CD4-positive, alpha-beta T cell (primary cell): ENCODE measurements around the gene UBE2E3. TPM values are rescaled to one million over a fixed set of nuclear protein-coding genes. Genes with fewer than 3 reads are reported as not detected.

Experiments used
- ATAC-seq: fragments of 200-7000 bp; cut with Tn5 transposase; one replicate; pipeline ENCODE4 v1.10.0; 2022; ENCODE audit warnings: mild to moderate bottlenecking; ENCODE audit not compliant: poor library complexity
- CTCF ChIA-PET: fragments of 350-600 bp; sonication (Branson Sonifier 250); formaldehyde crosslinking; loops from one replicate; lab custom pipeline; 2021; ENCODE audit warnings: antibody characterized with exemption, inconsistent platforms; lab: Charles Lee
- POLR2A ChIA-PET: fragments of 350-600 bp; sonication (Branson Sonifier 250); formaldehyde crosslinking; loops from one replicate; lab custom pipeline; 2021; ENCODE audit warnings: antibody characterized with exemption, inconsistent platforms; lab: Charles Lee
- DNase-seq, 14 experiments: peaks; one replicate each; pipeline ENCODE4 v3.0.0-alpha.2; 2013 to 2020; ENCODE audit warnings: mixed read lengths in 2 of 14
- H3K27ac ChIP-seq, 2 donors: one replicate each; pipeline versions ENCODE4 v1.5.1 to v1.7.0; 2013; ENCODE audit warnings: low read length in 2 of 2, low read depth in 1 of 2, mild to moderate bottlenecking in 1 of 2
- H3K27me3 ChIP-seq, 2 experiments: 1 replicate in 1 of 2; 2 replicates in 1 of 2; pipeline versions ENCODE4 v1.6.1 to v1.7.0; 2013; ENCODE audit warnings: low read length in 2 of 2, control low read depth in 1 of 2, mild to moderate bottlenecking in 1 of 2, moderate library complexity in 1 of 2; ENCODE audit not compliant: insufficient read depth in 2 of 2, control insufficient read depth in 1 of 2
- H3K36me3 ChIP-seq: one replicate; pipeline ENCODE4 v1.6.1; 2013; ENCODE audit warnings: low read length, control low read depth; ENCODE audit not compliant: insufficient read depth
- H3K4me1 ChIP-seq: one replicate; pipeline ENCODE4 v1.6.1; 2013; ENCODE audit warnings: low read length, control low read depth; ENCODE audit not compliant: insufficient read depth
- H3K4me3 ChIP-seq: one replicate; pipeline ENCODE4 v1.5.1; 2013; ENCODE audit warnings: mild to moderate bottlenecking, low read length, moderate library complexity
- H3K9me3 ChIP-seq, 2 experiments: 1 replicate in 1 of 2; 2 replicates in 1 of 2; pipeline versions ENCODE4 v1.6.1 to v1.7.0; 2013; ENCODE audit warnings: low read length in 2 of 2, mild to moderate bottlenecking in 2 of 2, control low read depth in 1 of 2, moderate library complexity in 1 of 2; ENCODE audit not compliant: control insufficient read depth in 1 of 2, insufficient read depth in 1 of 2
- H3K27ac Mint-ChIP-seq: one replicate; pipeline ENCODE4 v1.8.0; 2020; ENCODE audit warnings: mixed read lengths
- H3K27me3 Mint-ChIP-seq: one replicate; pipeline ENCODE4 v1.8.0; 2021; ENCODE audit warnings: mixed read lengths
- H3K36me3 Mint-ChIP-seq: one replicate; pipeline ENCODE4 v1.8.0; 2021; ENCODE audit warnings: low read depth, mixed read lengths
- H3K4me1 Mint-ChIP-seq: one replicate; pipeline ENCODE4 v1.8.0; 2021; ENCODE audit warnings: low read depth, mixed read lengths
- H3K4me3 Mint-ChIP-seq: one replicate; pipeline ENCODE4 v1.8.0; 2020; ENCODE audit warnings: mild to moderate bottlenecking, mixed read lengths
- H3K9me3 Mint-ChIP-seq: one replicate; pipeline ENCODE4 v1.8.0; 2020; ENCODE audit warnings: mixed read lengths
- intact Hi-C, 2 experiments: fragments of 100-400 bp; cut with DNase I in 1 of 2; cut with micrococcal nuclease in 1 of 2; formaldehyde crosslinking; loops; one replicate each; pipeline versions ENCODE4 v1.15.1 to v1.9.0; 2023 to 2025; cut with DNase I, micrococcal nuclease
- total RNA-seq, 174 experiments: library from RNA in 2 of 174; stranded (reverse) in 2 of 174; gene quantifications; one replicate each; pipeline ENCODE4 v1.2.3 and lab custom pipeline; 2021 to 2026
- TF ChIP-seq, protein P1 (sequence below): fragments of 200-600 bp; IDR thresholded peaks from one replicate; pipeline ENCODE4 v1.8.0; 2022; ENCODE audit warnings: antibody characterized with exemption, mild to moderate bottlenecking

The UBE2E3 gene
- total RNA-seq, 2 experiments from 2014 or later: 20.5 TPM

DNA sequence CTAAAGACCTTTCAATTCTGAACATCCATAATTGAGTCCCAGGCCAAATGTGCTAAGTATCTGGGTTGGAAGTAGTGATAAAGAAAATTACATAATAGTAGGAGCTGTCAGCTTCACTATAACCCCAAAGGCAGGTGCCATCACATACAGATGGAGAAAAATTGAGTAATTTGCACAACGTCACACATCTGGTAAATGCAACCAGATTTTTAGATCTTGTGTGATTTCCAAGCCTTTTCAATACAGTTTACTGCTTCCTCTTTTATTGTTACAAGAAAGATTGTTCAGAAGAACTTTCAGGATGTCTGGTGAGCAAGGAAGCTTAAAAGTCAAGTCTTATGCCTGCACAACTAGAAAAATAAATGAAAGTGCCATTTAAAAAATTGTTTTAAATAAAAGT is 62.3 kb downstream of the UBE2E3 start:
- H3K4me3 ChIP-seq: no peak overlapping the region
- intact Hi-C loops: no loop called here
- no peaks in the 10 kb centered on the region for H3K27me3 Mint-ChIP-seq
- no peaks in the 10 kb centered on the region for H3K36me3 ChIP-seq
- TF ChIP-seq, protein P1, sequence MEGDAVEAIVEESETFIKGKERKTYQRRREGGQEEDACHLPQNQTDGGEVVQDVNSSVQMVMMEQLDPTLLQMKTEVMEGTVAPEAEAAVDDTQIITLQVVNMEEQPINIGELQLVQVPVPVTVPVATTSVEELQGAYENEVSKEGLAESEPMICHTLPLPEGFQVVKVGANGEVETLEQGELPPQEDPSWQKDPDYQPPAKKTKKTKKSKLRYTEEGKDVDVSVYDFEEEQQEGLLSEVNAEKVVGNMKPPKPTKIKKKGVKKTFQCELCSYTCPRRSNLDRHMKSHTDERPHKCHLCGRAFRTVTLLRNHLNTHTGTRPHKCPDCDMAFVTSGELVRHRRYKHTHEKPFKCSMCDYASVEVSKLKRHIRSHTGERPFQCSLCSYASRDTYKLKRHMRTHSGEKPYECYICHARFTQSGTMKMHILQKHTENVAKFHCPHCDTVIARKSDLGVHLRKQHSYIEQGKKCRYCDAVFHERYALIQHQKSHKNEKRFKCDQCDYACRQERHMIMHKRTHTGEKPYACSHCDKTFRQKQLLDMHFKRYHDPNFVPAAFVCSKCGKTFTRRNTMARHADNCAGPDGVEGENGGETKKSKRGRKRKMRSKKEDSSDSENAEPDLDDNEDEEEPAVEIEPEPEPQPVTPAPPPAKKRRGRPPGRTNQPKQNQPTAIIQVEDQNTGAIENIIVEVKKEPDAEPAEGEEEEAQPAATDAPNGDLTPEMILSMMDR: no peak
- H3K27ac ChIP-seq: no peak overlapping the region
- no peaks in the 10 kb centered on the region for H3K36me3 Mint-ChIP-seq
- H3K4me1 ChIP-seq: no peaks in the 10 kb centered on the region
- no peak for DNase-seq
- peaks cover 13% of the 10 kb centered on the region for H3K4me1 Mint-ChIP-seq
- ChIA-PET POLR2A (no interaction called here), CTCF (no interaction called here)
- no peaks in the 10 kb centered on the region for H3K9me3 ChIP-seq
- no peaks in the 10 kb centered on the region for H3K27me3 ChIP-seq
- H3K4me3 Mint-ChIP-seq: no peak overlapping the region
- ATAC-seq: no peak
- H3K9me3 Mint-ChIP-seq: no peaks in the 10 kb centered on the region
- no peak overlapping the region for H3K27ac Mint-ChIP-seq

DNA sequence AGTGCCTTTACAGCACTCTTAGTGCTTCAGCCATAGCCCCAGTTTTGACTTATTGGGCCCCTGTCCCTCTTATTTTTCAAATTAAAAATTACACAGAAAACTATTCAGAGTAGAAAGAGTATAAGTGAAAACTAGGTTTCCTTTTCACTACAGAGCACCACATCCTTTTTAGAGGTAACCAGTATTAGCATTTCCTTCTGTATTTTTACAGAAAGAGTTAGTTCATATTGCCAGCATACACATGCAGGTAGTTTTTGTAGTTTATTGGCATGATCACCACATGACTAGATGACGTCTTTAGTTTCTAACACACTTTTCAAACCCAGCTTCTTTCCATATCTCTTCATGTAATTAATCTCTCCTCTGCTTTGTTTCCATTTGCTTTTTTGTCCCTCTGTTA is 66.4 kb downstream of the UBE2E3 start:
- CTCF ChIA-PET: interaction anchor here (1.0 kb wide), 1 partner anchor 12 kb away, joined by 4 read pairs; no protein-coding TSS in a partner anchor
- POLR2A ChIA-PET: no interaction called here
- Histone ChIP-seq H3K9me3 (no peaks in the 10 kb centered on the region), H3K4me3 (no peak overlapping the region), H3K27ac (no peak overlapping the region), H3K4me1 (no peaks in the 10 kb centered on the region), H3K27me3 (no peaks in the 10 kb centered on the region), H3K36me3 (no peaks in the 10 kb centered on the region)
- H3K27me3 Mint-ChIP-seq: no peaks in the 10 kb centered on the region
- intact Hi-C loops: no loop called here
- no peaks in the 10 kb centered on the region for H3K36me3 Mint-ChIP-seq
- TF ChIP-seq, protein P1: no peak
- H3K27ac Mint-ChIP-seq: no peak overlapping the region
- ATAC-seq (no peak), DNase-seq (no peak)
- H3K4me1 Mint-ChIP-seq: peaks cover 8% of the 10 kb centered on the region
- no peak overlapping the region for H3K4me3 Mint-ChIP-seq
- H3K9me3 Mint-ChIP-seq: no peaks in the 10 kb centered on the region

DNA sequence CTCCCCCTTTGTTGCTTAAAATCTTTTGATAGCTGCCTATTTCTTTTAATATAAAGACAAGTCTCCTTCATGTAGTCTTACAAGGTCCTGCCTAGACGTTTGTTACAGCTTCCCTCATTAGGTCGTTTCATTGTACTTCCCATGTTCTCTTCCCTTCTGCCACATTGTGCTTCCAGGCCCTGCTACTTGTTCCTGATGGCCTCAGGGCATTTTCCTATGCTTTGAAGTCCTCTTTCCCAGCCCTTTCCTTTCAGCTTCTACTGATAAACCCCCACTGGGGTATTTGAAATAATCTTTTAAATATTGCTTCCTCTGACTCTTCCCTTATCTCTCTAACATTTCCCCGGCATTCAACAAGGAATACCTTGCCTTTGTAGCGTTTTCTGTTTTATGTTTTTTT is 67.4 kb downstream of the UBE2E3 start:
- POLR2A ChIA-PET: interaction anchor here (0.8 kb wide), 1 partner anchor 1522 kb away, joined by 3 read pairs; no protein-coding TSS in a partner anchor

More for the DNA sequence above, 67.4 kb downstream of the UBE2E3 start:
- H3K4me3 ChIP-seq: no peak overlapping the region
- H3K27me3 ChIP-seq: no peaks in the 10 kb centered on the region
- Mint-ChIP-seq H3K4me1 (peaks cover 10% of the 10 kb centered on the region), H3K4me3 (no peak overlapping the region), H3K9me3 (no peaks in the 10 kb centered on the region), H3K27me3 (no peaks in the 10 kb centered on the region), H3K27ac (no peak overlapping the region), H3K36me3 (no peaks in the 10 kb centered on the region)
- H3K27ac ChIP-seq: no peak overlapping the region
- no peaks in the 10 kb centered on the region for H3K4me1 ChIP-seq
- DNase-seq (no peak), ATAC-seq (no peak)
- intact Hi-C loops: no loop called here
- CTCF ChIA-PET: interaction anchor here (0.6 to 1.3 kb wide), 3 partner anchors 11 to 554 kb away, joined by 3 to 4 read pairs (median 3); partner anchors contain the start of gene UBE2E3
- H3K9me3 ChIP-seq: no peaks in the 10 kb centered on the region
- H3K36me3 ChIP-seq: no peaks in the 10 kb centered on the region
- TF ChIP-seq, protein P1: no peak
